Retina (tissue), 1 donor: ENCODE results near the gene BRD1.
"Not testable (repeated sequence)": the region's sequence is repeated elsewhere in the genome, so short reads cannot be mapped to it uniquely, and the experiment has no call there.

Experiments
- DNase-seq: peaks from one replicate; pipeline ENCODE4 v3.0.0-alpha.2; 2016

BRD1 gene

DNA sequence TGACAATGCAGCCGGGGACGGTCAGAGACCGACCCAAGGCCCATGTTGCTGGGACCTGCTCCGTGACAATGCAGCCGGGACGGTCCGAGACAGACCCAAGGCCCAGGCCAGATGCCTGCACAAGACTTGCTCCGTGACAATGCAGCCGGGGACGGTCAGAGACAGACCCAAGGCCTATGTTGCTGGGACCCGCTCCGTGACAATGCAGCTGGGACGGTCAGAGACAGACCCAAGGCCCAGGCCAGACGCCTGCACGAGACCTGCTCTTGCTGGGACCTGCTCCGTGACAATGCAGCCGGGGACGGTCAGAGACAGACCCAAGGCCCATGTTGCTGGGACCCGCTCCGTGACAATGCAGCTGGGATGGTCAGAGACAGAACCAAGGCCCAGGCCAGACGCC lies 45.8 kb downstream of the BRD1 start:
- DNase-seq = not testable (repeated sequence)

DNA sequence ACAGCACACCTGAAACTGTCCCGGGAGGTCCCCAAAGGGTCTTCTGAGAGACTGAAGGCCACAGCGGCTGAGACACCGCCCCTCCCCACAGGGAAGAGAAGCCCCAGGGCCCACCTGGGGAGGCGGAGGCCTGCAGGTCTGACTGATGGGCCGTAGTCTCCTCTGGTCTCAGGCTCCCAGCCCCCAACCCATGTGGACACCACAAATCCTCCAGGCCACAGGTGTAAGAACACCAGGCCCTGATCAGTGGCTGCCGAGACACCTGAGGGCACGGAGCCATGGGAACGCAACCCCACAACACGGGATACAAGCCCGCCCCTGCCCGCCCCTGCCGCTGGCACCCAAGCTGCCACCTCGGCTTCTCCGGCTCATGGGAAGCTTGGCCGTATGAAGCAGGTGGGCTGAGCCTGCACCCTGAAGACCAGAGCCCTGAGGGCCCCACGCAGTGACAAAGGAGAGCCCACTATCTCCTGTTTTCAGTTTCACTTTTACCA lies 46.3 kb downstream of the BRD1 start:
- DNase-seq = no peak

DNA sequence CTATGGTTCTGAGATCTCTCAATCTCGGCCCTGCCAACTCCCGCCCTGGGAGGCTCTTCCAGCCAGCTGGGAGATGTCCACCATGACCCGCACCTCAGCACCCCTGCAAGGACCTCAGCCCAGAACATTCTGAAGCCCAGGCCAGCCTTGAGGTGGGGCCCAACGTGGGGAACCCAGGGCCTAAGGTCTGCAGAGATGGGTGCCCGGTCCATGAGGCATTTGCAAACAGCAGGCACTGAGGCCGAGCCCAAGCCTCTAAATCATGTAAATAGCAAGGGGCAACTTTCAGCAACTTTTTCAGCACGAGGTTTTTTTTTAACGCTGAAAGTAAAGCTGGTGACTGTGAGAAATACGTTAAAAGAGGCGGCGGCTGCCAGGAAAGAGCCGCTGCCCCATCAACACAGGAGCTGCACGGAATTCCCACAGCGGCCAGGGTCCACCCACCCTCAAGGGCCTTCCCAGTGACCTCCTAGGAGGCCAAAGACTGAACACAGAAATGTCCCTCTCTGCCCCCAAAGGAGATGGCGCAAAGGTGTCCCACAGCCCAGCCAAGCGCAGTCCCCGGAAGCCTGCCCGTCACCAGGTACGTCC lies 46.9 kb downstream of the BRD1 start:
- no peak for DNase-seq

DNA sequence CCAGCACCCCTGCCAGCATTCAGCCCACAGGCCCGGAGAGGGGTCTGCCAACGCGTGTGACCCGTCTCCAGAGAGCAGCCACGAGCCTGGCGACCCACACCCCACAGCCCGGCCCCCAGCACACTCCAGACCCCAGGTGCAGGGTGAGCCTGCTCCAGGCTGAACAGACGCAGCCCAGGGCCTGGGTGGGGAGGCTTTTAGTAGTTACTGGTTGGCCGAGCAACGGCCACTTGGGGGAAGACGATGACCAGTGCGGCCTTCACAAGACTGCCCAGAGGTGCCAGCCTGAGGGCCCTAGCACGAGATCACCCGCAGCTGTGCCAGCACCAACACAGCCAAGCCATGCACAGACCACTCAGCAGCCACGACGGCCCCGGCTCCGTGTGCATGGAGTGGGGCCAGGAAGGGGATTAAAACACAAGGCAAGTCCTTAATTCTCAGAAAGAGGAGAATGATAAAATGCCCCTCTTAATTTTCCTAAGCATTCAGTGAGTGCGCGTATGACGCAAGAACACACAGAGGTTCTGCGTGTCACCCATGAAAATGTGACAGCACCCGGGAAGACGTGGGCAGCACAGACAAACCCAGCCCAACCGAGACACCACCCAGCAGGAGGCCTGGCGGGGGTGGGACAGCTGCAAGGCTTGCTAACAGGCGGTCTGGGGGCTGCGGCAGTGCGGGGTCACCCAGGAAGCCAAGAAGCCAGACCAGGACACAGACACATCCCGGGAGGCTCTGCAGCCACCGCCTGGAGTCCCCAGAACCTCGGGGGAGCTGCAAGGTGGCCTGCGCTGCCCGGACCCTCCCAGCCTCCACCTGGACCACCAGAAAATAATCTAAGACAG lies 47.6 kb downstream of the BRD1 start:
- DNase-seq = no peak

DNA sequence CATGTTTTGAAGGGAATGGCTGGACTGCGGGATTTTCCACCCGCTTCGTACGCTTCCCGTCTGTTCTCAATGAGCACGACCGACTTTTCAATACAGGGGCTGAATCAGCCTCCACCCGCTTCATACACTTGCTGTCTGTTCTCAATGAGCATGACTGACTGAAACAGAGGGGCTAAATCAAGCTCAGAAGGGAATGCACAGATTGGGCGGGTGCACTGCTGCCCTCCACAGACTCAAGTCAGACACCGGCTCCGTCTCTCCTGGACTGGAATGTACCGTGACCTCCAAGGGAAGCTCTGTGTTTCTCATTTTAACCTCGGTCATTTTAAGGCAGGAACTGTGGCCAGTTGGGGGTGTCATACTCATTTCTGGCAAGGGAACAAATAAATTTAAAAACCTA lies 48.5 kb downstream of the BRD1 start:
- no peak for DNase-seq

DNA sequence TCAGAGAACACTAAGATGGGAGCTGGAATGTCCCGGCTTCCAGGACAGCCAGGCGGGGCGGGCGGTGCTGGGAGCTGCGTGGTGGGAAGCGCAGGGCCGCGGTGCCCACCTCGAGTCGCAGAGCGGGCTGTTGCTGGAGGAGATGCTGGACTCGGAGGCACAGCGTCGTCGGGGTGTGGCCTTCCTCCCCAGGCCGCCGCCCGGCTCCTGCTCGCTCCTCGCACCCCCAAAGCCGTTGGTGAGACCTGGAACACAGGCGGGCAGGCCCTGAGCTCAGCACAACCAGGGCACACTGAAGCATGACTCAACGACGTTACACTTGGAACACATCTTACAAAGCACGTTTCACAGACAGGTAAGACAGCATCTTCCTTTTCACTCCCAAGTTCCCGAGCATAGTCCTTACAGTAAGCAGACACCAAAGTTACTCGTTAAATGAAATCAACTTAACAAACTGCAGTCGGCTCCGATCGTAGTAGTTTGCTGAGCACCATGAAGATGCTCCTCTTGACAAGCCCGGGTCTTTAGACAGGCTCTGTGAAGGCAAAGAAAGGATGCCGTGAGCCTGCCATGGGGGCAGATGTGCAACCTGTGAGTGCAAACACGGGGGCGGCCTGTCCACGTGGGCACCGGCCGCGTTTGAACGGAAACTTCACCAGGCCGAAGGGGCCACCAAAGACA lies 50.0 kb downstream of the BRD1 start:
- no peak for DNase-seq

DNA sequence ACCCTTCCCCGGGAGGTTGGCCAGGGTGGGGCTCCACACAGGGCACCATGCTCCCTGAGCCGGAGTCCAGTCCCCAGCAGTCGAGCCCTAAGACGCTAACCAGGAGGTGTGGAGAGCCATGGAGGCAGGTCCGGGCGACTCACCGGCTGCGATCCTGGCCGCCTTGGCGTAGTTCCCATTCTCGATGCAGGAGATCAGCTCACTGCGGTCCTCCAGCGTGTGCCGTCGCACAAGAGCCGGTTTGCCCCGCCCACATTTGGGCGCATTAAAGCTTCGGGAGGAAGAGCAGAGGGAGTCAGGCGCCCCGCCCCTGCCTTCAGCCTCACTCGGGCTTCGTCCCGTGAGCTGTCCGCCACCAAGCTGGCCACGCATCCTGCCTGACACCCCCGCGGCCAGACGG lies 50.8 kb downstream of the BRD1 start:
- DNase-seq = no peak

DNA sequence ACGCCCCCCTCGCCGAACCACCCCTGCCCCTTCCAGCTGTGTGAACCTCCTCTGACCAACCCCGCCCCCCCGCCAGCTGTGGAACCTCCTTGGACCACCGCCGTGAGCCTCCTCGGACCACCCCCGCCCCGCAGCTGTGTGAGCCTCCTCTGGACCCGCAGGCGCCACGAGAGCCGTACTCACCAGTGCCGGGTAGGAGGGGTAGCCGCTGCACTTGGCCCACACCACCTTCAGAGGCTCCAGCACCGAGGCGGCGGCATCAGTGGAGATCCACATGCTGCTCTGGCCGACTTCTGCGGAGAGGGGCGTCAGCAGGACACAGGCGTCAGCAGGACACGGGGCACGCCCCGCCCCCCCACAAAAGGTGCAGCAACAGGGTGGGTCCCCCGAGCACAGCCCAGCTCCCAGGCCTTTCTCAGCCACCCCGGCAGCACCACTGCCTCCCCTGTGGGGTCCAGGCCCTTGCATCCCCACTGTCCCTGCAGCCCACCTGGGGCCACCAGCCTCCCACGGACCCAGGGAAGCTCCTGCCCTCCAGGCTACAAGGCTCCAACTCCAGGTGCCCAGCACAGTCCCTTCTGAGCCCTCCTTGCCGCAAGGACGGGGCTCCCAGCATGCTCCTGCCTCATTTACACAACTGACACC lies 51.7 kb downstream of the BRD1 start:
- DNase-seq = no peak

DNA sequence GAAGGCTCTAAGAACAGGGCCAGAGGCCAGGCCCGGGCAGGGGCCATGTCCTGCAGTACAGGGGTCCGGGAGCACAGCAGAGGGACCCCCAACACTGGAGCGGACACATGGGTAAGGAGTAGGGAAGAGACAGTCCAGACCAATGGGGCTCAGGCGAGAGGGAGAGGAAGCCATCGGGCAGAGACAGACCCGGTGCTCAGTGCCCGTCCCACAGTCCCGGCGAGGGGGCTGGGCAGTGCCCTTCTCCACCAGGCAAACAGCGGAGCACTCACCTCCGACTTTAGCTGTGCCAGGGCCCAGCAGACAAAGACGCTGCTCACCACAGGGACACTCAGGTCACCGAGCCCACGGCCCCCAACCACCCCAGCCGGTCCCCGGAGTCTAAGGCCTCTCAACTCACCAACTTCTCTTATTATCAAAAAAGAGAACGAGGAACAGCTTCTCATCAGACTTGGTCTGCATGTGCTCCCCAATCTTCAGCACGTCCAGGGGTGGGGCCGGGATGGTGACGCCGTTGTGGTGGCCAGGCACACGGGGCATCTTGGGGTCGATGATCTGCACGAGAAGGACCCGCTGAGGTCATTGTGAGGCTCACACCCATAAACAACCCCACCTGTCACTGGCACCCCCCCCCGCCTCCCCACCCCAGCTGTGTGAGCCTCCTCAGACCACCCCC lies 52.3 kb downstream of the BRD1 start:
- no peak for DNase-seq

DNA sequence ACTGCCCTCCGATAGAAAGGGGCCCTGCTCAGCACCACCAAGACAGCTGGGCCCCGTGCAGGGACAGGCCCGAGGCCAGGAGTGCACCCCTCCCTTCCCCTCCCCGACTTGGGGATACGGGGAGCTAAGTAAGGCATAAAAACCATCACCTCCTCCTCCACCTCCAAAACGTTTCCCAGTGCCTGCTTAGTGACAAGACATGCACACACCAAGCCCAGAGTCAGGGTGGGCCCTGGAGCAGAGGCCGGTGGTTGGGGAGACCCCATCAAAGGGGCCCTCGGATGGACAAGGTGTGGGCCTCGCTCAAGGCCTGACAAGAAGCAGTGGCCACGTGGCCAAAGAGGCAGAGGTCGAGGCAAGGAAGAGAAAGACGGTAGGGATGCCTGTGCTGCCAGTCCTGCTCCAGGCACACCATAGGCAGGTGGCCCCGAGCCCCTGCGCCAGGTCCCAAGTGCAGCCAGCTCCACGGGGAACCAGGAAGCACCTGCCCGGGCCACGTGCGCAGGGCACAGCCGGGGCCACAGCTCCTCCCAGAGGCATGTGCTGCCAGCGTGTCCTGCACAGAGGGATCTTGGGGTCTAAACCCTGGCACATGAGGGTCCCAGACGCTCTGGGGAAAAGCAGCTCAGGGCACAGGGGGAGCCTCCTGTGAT lies 53.0 kb downstream of the BRD1 start:
- DNase-seq = no peak

DNA sequence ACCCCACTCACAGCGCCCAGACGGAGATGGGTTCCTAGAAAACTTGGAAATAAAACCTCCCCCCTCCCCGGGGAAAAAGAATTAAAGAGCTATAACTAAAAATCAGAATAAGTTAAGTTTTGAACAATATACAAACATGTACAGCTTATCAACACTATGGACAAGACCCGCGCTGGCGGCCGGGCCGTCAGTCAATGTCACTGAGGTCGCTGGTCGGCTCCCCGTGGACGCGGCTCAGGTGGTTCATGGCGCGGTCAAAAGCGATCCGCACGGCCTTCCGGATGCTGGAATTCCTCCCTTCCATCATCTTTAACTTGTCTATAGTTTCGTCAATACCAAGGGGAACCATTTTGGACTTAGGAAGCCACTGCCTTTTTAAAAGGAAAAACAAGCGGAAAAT lies 53.6 kb downstream of the BRD1 start:
- DNase-seq = no peak

DNA sequence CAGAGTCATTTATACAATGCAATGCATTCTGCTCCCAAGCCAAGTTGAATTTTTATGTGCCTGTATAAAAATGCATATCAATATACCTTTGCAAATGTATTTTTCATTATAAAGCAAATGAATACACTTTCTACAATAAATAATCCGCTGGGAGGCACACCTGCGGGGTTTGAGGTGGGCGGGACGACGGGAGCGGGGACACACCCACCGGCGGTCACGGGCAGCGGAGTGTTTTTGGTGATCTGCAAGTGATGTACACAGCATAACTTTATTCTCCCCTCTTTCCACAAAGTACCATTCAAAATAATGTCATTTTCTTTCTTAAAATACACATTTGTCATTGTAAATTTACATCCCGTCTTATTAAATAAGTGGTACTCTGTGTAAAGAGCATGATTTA lies 54.1 kb downstream of the BRD1 start:
- DNase-seq = no peak

DNA sequence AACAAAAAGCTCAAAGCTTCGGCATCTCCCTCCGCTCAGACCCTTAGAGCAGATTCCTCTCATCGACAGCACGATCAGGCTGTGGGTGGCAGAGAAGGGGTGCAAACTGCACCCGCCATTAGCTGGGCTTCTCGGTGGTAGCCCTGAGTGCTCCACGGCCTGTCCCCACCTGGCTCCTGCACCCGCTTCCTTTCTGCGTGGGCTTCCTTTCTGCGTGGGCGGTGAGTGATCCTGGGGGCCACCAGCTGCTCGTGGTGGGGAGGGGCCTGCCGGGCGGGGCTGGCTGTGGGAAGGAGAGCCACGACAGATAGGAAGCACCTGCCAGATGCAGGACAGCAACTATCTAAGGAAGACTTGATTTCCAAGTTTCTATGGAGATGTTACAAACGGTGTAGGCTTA lies 55.0 kb downstream of the BRD1 start:
- no peak for DNase-seq

DNA sequence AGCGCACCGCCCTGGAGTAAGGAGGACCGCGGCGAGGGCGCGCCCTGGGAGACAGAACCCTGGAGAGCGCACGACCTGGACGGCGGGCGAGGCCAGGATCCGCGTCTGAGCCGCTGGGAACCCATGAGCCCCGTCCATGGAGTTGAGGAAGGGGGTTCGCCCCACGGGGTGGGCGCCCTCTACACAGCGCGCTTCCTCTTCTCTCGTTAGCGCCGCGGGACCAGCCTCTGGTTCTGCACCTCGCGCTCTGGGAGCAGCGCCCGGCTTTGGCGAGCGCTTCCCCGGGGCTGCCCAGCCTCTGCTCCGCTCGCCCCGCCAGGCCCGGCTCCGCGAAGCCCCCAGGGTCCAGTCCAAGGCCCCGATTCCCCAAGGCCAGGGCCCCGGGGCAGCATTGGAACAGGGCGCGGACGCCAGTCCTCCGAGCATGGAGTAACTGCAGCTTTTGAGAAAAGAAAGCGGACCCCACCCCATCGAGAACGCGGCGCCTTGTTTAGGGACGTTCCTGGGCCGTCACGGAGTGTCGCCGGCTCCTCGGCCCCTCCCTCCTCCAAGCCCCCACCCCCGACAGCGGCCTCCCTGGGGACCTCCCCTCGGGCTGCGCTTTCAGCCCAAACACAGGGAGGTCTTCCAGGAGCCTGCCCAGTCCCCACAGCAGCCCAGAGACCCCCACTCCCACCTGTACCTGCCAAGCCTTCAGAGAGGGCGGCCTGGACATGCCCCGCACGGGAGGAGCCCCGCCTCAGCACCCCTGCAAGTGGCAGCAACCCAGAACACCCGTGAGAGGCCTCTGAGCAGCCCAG lies 56.2 kb downstream of the BRD1 start:
- DNase-seq = no peak

DNA sequence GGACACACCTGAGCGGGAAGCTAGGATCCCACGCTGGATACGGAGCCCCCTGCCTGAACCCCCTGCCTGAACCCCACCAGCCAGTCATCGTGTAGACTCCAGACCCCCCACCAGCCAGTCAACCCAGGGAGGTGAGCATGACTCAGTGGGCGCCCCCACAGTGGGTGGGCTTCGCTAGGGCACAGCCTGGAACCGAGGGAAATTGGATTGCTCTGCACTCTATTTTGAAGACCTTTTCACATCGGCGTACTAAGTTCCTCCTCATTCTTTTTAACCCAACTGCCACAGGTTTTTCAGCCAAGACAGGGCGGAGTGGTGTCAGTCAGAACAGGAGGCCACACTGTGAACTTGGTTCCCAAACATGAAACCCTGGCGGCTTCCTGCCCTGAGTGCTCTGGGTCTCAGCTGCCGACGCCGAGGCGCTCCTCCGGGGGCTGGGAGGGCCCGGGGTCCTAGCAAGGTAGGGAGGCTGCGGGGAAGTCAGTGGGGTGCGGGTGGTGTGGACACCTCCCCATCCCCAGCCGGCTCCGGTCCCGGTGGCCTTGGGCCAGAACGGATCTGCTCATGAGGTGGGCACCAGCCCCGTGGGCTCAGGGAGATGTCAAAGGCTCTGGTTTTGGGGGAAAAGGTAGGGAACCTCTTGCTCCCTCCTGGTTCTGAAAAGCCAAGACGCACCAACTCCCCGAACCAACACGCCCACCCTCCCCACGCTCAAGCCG lies 57.0 kb downstream of the BRD1 start:
- DNase-seq = no peak

DNA sequence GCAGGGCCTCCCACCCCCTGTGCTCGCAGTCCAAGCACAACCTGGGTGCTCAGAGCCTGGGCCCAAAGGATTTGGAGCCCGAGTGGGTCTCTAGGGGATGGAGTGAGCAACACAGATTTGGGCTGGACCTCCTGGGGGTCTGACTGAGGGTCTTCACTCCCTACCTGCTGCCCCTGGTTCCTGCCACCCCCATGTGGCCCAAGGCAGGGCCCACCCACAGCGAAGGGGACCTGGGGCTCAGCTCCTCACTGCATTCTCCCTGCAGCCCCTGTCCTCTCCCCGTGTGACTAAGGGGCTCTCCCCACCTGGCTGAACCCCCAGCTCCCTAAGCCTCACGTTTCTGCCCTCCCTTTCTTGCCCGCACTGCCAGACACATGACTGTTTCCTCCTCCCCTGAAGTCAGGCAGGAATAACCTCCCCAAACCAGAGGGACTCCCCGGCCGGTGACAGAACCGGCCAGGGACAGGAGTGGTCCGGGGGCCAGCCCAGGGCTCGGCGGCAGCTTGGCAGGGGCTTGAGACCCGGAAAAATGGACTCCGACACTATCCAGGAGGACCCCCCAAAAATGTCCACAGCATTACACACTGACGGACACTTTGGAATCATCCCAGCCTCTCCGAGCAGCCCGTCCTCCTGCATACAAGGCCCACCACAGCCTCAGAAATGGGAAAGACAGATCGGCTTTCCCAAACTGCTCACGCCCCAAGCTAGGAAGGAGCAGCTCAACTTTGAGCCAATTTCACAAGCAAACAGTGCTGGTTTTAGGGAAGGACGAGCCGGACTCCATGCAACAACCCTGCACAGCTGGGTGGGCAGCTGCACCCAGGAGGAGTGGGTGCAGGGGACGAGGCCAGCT lies 57.8 kb downstream of the BRD1 start:
- DNase-seq = no peak

DNA sequence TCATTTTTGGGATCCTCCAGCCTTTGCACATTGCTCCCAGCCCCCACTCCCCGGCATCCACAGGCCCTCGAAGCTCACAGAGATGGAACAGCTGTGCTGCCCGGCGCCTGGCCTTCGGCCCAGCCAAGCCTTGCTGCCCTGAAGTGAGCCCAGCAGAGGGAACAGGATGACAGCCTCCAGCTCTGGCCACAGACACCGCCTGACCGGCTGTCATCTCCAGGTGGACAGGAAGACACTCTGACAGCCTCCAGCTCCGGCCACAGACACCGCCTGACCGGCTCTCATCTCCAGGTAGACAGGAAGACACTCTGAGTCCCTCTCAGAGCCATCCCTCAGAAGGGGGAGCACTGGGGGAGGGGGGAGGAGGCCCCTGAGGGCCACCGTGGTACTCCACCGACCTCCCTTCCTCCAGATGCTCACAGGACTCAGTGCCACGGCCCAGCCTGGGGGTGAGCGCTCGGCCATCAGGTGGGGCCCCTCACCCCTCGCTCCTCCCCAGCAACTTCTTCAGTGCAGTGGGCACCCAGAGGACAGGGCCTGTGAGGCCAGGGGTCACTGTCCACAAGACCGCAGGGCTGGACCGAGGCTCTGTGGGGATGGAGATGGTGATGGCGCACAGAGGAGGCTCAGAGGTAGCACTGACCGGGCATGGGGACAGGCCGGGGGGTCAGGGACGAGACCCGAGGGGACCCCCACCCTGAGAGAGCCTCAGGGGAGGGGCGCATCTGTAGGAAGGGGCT lies 58.6 kb downstream of the BRD1 start:
- no peak for DNase-seq

DNA sequence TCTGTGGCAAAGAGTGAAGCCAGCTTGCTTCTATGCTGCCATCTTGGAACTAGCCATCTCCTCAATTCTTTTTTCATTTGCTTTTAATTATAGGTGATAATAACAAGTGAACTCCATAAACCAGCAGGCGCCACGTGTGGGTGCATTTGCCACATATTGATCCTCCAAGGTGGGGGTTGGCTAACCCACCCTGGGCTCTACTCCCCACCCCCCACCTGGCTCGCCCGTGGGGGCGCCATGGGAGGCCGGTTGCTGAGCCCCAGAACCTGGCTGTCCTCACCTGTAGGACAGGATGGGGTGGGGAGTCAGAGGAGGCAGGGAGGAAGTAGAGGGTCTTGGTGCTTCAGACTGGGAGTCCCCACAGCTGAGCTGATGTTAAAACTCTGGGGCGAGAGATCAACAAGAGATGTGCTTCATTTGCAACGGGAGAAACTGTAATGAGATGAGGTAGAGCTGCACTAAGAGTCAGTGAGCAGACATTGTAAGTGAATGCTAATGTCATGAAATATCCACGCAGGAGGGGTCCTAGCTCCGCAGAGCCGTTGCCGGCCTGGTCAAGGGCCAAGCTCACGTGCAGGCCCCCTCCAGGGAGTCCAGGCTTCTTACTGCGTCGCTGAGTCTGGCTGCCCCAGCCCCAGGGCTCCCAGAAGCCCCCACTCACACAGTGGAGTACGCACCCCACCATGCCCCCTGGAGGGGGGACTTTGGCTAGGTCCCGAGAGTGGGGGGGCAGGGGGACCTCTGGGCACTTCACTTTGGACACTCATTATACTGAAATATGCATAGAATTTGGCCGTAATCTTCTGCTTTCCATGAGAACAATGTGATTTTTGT lies 59.4 kb downstream of the BRD1 start:
- no peak for DNase-seq
